ENCODE results near the gene MORC4. TPM values are rescaled to one million over a fixed set of nuclear protein-coding genes. Genes with fewer than 3 reads are reported as not detected.

MORC4 gene
- polyA plus RNA-seq, 2 donors = 4.4 to 8.0 TPM

Other genes starting within 250 kb of the MORC4 start
- gene TBC1D8B, start 197.5 kb downstream of the MORC4 start, polyA plus RNA-seq = 1 to 10 TPM in 1 of 2 donors, under 1 TPM in 1; 0.93 to 1.6 TPM
- gene RIPPLY1, start 96.9 kb downstream of the MORC4 start, polyA plus RNA-seq = not detected
- gene CLDN2, start 79.8 kb downstream of the MORC4 start, polyA plus RNA-seq = not detected
- gene RBM41, start 118.6 kb upstream of the MORC4 start, polyA plus RNA-seq = 1 to 10 TPM; 3.2 to 4.4 TPM
- gene NUP62CL, start 206.2 kb upstream of the MORC4 start, polyA plus RNA-seq = 1 to 10 TPM in 1 of 2 donors, under 1 TPM in 1; 0.94 to 2.0 TPM
- gene DNAAF6, start 206.4 kb upstream of the MORC4 start, polyA plus RNA-seq = not detected